H1 (cell line): ENCODE measurements around the gene PDLIM4. TPM values are rescaled to one million over a fixed set of nuclear protein-coding genes. Genes with fewer than 3 reads are reported as not detected.

ENCODE experiments used
- CTCF ChIA-PET: fragments of 300-600 bp; sonication (Branson Sonifier 250); formaldehyde crosslinking; loops from one replicate; lab custom pipeline; 2021; ENCODE audit not compliant: partially characterized antibody; lab: Charles Lee
- POLR2A ChIA-PET: fragments of 300-600 bp; sonication (Branson Sonifier 250); formaldehyde crosslinking; loops from one replicate; lab custom pipeline; 2021; ENCODE audit warnings: inconsistent platforms; ENCODE audit not compliant: partially characterized antibody; lab: Charles Lee
- DNase-seq, 2 experiments: peaks; one replicate each; pipeline versions ENCODE4 v3.0.0 to v3.0.0-alpha.2; 2010 to 2022; ENCODE audit warnings: low spot score in 2 of 2, low read depth in 1 of 2, mixed read lengths in 1 of 2
- FAIRE-seq: peaks from 2 replicates; lab custom pipeline; 2011; peaks lifted over from hg19 to GRCh38; lab: Jason Lieb, UNC
- H2AFZ ChIP-seq: 2 replicates; pipeline ENCODE4 v1.8.1; 2012; ENCODE audit warnings: low read length, inconsistent platforms
- H2AK5ac ChIP-seq: 2 replicates; pipeline ENCODE4 v1.6.1; 2013; ENCODE audit warnings: low read depth, low read length
- H2BK120ac ChIP-seq: replicated peaks from 2 replicates; pipeline ENCODE3; 2013; ENCODE audit warnings: low read depth, low read length, inconsistent platforms
- H2BK12ac ChIP-seq: 2 replicates; pipeline ENCODE4 v1.6.1; 2013; ENCODE audit warnings: low read depth, low read length
- H2BK15ac ChIP-seq: 2 replicates; pipeline ENCODE4 v1.6.1; 2013; ENCODE audit warnings: low read length
- H2BK20ac ChIP-seq: 2 replicates; pipeline ENCODE4 v1.6.1; 2013; ENCODE audit warnings: low read length
- H2BK5ac ChIP-seq: 2 replicates; pipeline ENCODE4 v1.6.1; 2013; ENCODE audit warnings: low read depth, low read length
- H3K14ac ChIP-seq: 2 replicates; pipeline ENCODE4 v1.6.1; 2013; ENCODE audit warnings: inconsistent platforms; ENCODE audit not compliant: insufficient read length
- H3K18ac ChIP-seq: 2 replicates; pipeline ENCODE4 v1.6.1; 2013; ENCODE audit warnings: low read length; ENCODE audit errors: extremely low read depth
- H3K23ac ChIP-seq: 2 replicates; pipeline ENCODE4 v1.6.1; 2013; ENCODE audit warnings: inconsistent platforms; ENCODE audit not compliant: insufficient read length
- H3K23me2 ChIP-seq: 2 replicates; pipeline ENCODE4 v1.6.1; 2013; ENCODE audit warnings: low read depth, low read length
- H3K27ac ChIP-seq: 2 replicates; pipeline ENCODE4 v1.6.1; 2011; ENCODE audit warnings: low read depth, low read length, inconsistent platforms
- H3K27me3 ChIP-seq, 4 experiments: replicated peaks in 1 of 4; 1 replicate in 1 of 4; 2 replicates in 3 of 4; pipeline versions ENCODE4 v1.6.1 to v1.8.1; 2011 to 2013; ENCODE audit warnings: low read length in 3 of 4, mild to moderate bottlenecking in 3 of 4, inconsistent platforms in 2 of 4, mixed read lengths in 2 of 4, moderate library complexity in 1 of 4; ENCODE audit not compliant: control insufficient read depth in 3 of 4, insufficient read depth in 3 of 4; ENCODE audit errors: extremely low read depth in 1 of 4
- H3K36me3 ChIP-seq, 4 experiments: 2 replicates each; pipeline versions ENCODE4 v1.6.1 to v1.8.1; 2011 to 2013; ENCODE audit warnings: mild to moderate bottlenecking in 4 of 4, low read length in 3 of 4, moderate library complexity in 2 of 4, control low read depth in 1 of 4, inconsistent platforms in 1 of 4; ENCODE audit not compliant: insufficient read depth in 4 of 4, control insufficient read depth in 2 of 4
- H3K4ac ChIP-seq: replicated peaks from 2 replicates; pipeline ENCODE3; 2013; ENCODE audit warnings: low read length, low read depth, mixed read lengths, inconsistent platforms; ENCODE audit not compliant: insufficient read length
- H3K4me1 ChIP-seq, 4 experiments: replicated peaks in 1 of 4; 1 replicate in 1 of 4; 2 replicates in 3 of 4; pipeline versions ENCODE4 v1.6.1 to v1.8.1; 2011 to 2013; ENCODE audit warnings: low read length in 3 of 4, inconsistent platforms in 2 of 4, mixed read lengths in 1 of 4; ENCODE audit not compliant: insufficient read depth in 4 of 4, control insufficient read depth in 3 of 4
- H3K4me2 ChIP-seq, 2 experiments: 2 replicates each; pipeline versions ENCODE4 v1.6.1 to v1.8.1; 2011 to 2013; ENCODE audit warnings: low read depth in 2 of 2, low read length in 2 of 2, control low read depth in 1 of 2, inconsistent platforms in 1 of 2, mild to moderate bottlenecking in 1 of 2; ENCODE audit not compliant: insufficient read depth in 1 of 2
- H3K4me3 ChIP-seq, 4 experiments: fragments of 200-600, 300-600 bp in 1 of 4; sonication (generic), shearing (Covaris generic), sonication (Bioruptor Twin) in 1 of 4; 2 replicates each; pipeline versions ENCODE4 v1.5.1 to v1.8.1; 2011 to 2016; ENCODE audit warnings: low read length in 4 of 4, low read depth in 3 of 4, control low read depth in 2 of 4, inconsistent platforms in 2 of 4, mild to moderate bottlenecking in 2 of 4, mixed read lengths in 1 of 4, moderate library complexity in 1 of 4; ENCODE audit not compliant: insufficient read depth in 2 of 4; ENCODE audit errors: extremely low read depth in 1 of 4
- H3K56ac ChIP-seq: replicated peaks from 2 replicates; pipeline ENCODE3; 2013; ENCODE audit warnings: low read depth, mild to moderate bottlenecking, mixed read lengths, low read length, inconsistent platforms; ENCODE audit not compliant: insufficient read length
- H3K79me1 ChIP-seq: 2 replicates; pipeline ENCODE4 v1.6.1; 2013; ENCODE audit warnings: low read depth, low read length, control low read depth
- H3K79me2 ChIP-seq, 2 experiments: 2 replicates each; pipeline versions ENCODE4 v1.6.1 to v1.8.1; 2012 to 2013; ENCODE audit warnings: low read length in 2 of 2, mild to moderate bottlenecking in 2 of 2, inconsistent platforms in 1 of 2; ENCODE audit not compliant: insufficient read depth in 2 of 2, control insufficient read depth in 1 of 2
- H3K9ac ChIP-seq, 4 experiments: replicated peaks in 1 of 4; 1 replicate in 1 of 4; 2 replicates in 3 of 4; pipeline versions ENCODE4 v1.6.1 to v1.8.1; 2011 to 2013; ENCODE audit warnings: low read depth in 3 of 4, low read length in 3 of 4, control low read depth in 2 of 4, mild to moderate bottlenecking in 2 of 4, moderate library complexity in 2 of 4, inconsistent platforms in 1 of 4; ENCODE audit errors: extremely low read depth in 1 of 4
- H3K9me3 ChIP-seq, 2 experiments: 2 replicates each; pipeline versions ENCODE4 v1.6.1 to v1.8.1; 2012 to 2013; ENCODE audit warnings: mild to moderate bottlenecking in 2 of 2, moderate library complexity in 2 of 2, control low read depth in 1 of 2, inconsistent platforms in 1 of 2, low read depth in 1 of 2, low read length in 1 of 2, mixed read lengths in 1 of 2; ENCODE audit not compliant: insufficient read depth in 2 of 2
- H4K20me1 ChIP-seq, 2 experiments: replicated peaks in 1 of 2; 2 replicates each; pipeline versions ENCODE3 to v1.8.1; 2011 to 2013; ENCODE audit warnings: inconsistent platforms in 2 of 2, low read length in 2 of 2, mild to moderate bottlenecking in 1 of 2; ENCODE audit not compliant: insufficient read depth in 2 of 2, control insufficient read depth in 1 of 2
- H4K5ac ChIP-seq: 2 replicates; pipeline ENCODE4 v1.6.1; 2013; ENCODE audit warnings: low read length, low read depth, mixed read lengths, inconsistent platforms; ENCODE audit not compliant: insufficient read length
- H4K8ac ChIP-seq: 2 replicates; pipeline ENCODE4 v1.8.0; 2013; ENCODE audit warnings: mild to moderate bottlenecking, moderate library complexity, low read length, inconsistent platforms; ENCODE audit not compliant: insufficient read depth; ENCODE audit errors: extremely low read depth
- H4K91ac ChIP-seq: replicated peaks from 2 replicates; pipeline ENCODE3; 2013; ENCODE audit warnings: low read length, mixed read lengths, inconsistent platforms; ENCODE audit not compliant: insufficient read length
- ATF2 ChIP-seq: IDR thresholded peaks from 2 replicates; pipeline ENCODE4 v1.6.1; 2012; ENCODE audit warnings: low read length, inconsistent platforms
- BCL11A ChIP-seq, 2 experiments: IDR thresholded peaks; one replicate each; pipeline ENCODE4 v1.6.1; 2011; ENCODE audit warnings: low read depth in 2 of 2, low read length in 2 of 2, mild to moderate bottlenecking in 2 of 2
- BRCA1 ChIP-seq: IDR thresholded peaks from 2 replicates; pipeline ENCODE4 v1.6.1; 2012; ENCODE audit warnings: low read depth, low read length, improper control_type of control experiment
- CEBPB ChIP-seq: IDR thresholded peaks from 2 replicates; pipeline ENCODE4 v1.6.1; 2012; ENCODE audit warnings: low read depth, low read length
- EGR1 ChIP-seq: IDR thresholded peaks from 2 replicates; pipeline ENCODE4 v1.6.1; 2011; ENCODE audit warnings: low read depth, low read length, borderline replicate concordance
- KDM1A ChIP-seq: fragments of 200-600, 300-600 bp; sonication (generic); IDR thresholded peaks from 2 replicates; pipeline ENCODE4 v1.7.1; 2016; ENCODE audit warnings: mild to moderate bottlenecking, low read length, borderline replicate concordance
- KDM4A ChIP-seq: IDR thresholded peaks from one replicate; pipeline ENCODE4 v1.7.1; 2012; ENCODE audit warnings: low read depth, mild to moderate bottlenecking, moderate library complexity, low read length, inconsistent platforms; ENCODE audit not compliant: severe bottlenecking
- MAFK ChIP-seq: IDR thresholded peaks from 2 replicates; pipeline ENCODE4 v1.6.1; 2012; ENCODE audit warnings: low read depth, mild to moderate bottlenecking, improper control_type of control experiment, low read length
- PHF8 ChIP-seq: fragments of 200-600 bp; sonication (generic); conservative IDR thresholded peaks from 2 replicates; pipeline ENCODE4 v1.7.1; 2012; ENCODE audit warnings: low read depth, mild to moderate bottlenecking, inconsistent platforms, low read length, moderate library complexity
- SIX5 ChIP-seq: IDR thresholded peaks from 2 replicates; pipeline ENCODE4 v1.6.1; 2011; ENCODE audit warnings: mild to moderate bottlenecking, low read depth, low read length
- SP1 ChIP-seq: IDR thresholded peaks from 2 replicates; pipeline ENCODE4 v1.6.1; 2011; ENCODE audit warnings: low read depth, low read length
- TBP ChIP-seq: IDR thresholded peaks from 2 replicates; pipeline ENCODE4 v1.6.1; 2011; ENCODE audit warnings: low read depth, low read length, improper control_type of control experiment
- TEAD4 ChIP-seq: IDR thresholded peaks from 2 replicates; pipeline ENCODE4 v1.6.1; 2012; ENCODE audit warnings: low read depth, low read length, inconsistent platforms, mixed read lengths
- WGBS, 2 experiments: shearing (Covaris generic) in 1 of 2; methylation state at CpG; one replicate each; pipeline versions ENCODE4 v1.1.6 to v1.1.7; 2013 to 2015; ENCODE audit warnings: low lambda C conversion rate in 2 of 2, mixed read lengths in 2 of 2, inconsistent platforms in 1 of 2, low coverage in 1 of 2, missing lambda C conversion rate in 1 of 2; ENCODE audit not compliant: insufficient replicate concordance in 2 of 2, insufficient coverage in 1 of 2, insufficient read length in 1 of 2; ENCODE audit errors: extremely low coverage in 1 of 2, missing lambda C conversion rate in 1 of 2; 5-methylcytosine and 5-hydroxymethylcytosine counted together
- polyA plus RNA-seq, 7 experiments: library from polyadenylated mRNA; depleted of rRNA in 3 of 7; stranded (reverse) in 5 of 7; unstranded in 2 of 7; fragments of >200 nt in 5 of 7; fragments of 200-250 nt in 2 of 7; gene quantifications; 1 replicate in 5 of 7; 2 replicates in 1 of 7; 4 replicates in 1 of 7; pipeline versions ENCODE4 v1.2.1 to v1.2.3, GENCODE V29; 2011 to 2013; ENCODE audit warnings: missing spikeins in 2 of 7, mixed read lengths in 2 of 7
- total RNA-seq: library from RNA; stranded (reverse); fragmentation: NEBNext Ultra II Directional; extraction: Animal tissue kit (Norgen Biotek cat#: 25700); gene quantifications from 2 replicates; pipeline ENCODE4 v1.2.1, GENCODE V29; 2021

Gene PDLIM4
- total and polyA plus RNA-seq, 2 of the 8 experiments (the other 6 are each of a cell fraction or from before 2014, with no cell fraction given), result 10.7 to 29.1 TPM

GRCh38 chr5:132289097-132289496 is 31.6 kb downstream of the PDLIM4 start:
- no peak for TF ChIP-seq TEAD4
- TF ChIP-seq ATF2, result no peak
- TF ChIP-seq KDM1A, result no peak
- no peak for TF ChIP-seq PHF8
- TF ChIP-seq CEBPB, result no peak
- no peak for TF ChIP-seq MAFK
- no peak for TF ChIP-seq SIX5
- no peak for TF ChIP-seq SP1
- no peak for TF ChIP-seq TBP
- TF ChIP-seq BCL11A (IDR thresholded peaks at IDR 0.05; ENCODE audit: low read depth in 2 of 2, low read length in 2 of 2), result no peak
- no peak for TF ChIP-seq EGR1
- TF ChIP-seq KDM4A, result no peak
- no peak for TF ChIP-seq BRCA1
- TF ChIP-seq, all 59 proteins: peak for 0
- CTCF ChIA-PET, result interaction anchor here (0.8 kb wide), 1 partner anchor 51 kb away, joined by 3 read pairs; no protein-coding TSS in a partner anchor
- no peak overlapping the region for H2BK5ac ChIP-seq
- H3K56ac ChIP-seq, result no peak overlapping the region
- H3K4ac ChIP-seq, result no peak overlapping the region
- H3K9me3 ChIP-seq, result no peaks in the 10 kb centered on the region
- H3K9ac ChIP-seq, result no peak overlapping the region
- peaks cover 0 to 4% (median 0%) of the 10 kb centered on the region in 4 experiments; a peak in 2 of 7 replicates for H3K4me1 ChIP-seq
- H2AFZ ChIP-seq, result no peak overlapping the region
- H3K27me3 ChIP-seq, result no peaks in the 10 kb centered on the region
- H3K23ac ChIP-seq, result no peak overlapping the region
- POLR2A ChIA-PET, result no interaction called here
- no peak overlapping the region for H3K18ac ChIP-seq
- no peak overlapping the region for H2BK12ac ChIP-seq
- H4K91ac ChIP-seq, result no peak overlapping the region
- no peak overlapping the region for H3K27ac ChIP-seq
- H3K14ac ChIP-seq, result no peak overlapping the region
- no peaks in the 10 kb centered on the region; a peak in 1 of 8 replicates for H3K36me3 ChIP-seq
- H2BK120ac ChIP-seq, result no peak overlapping the region
- WGBS, 2 experiments, result 87% methylated on average over 3 of the region's 3 CpGs; no CpG with 5 or more reads in 1 of the 2 experiments
- H4K8ac ChIP-seq, result no peak overlapping the region
- H3K4me3 ChIP-seq, result no peak overlapping the region
- H2BK20ac ChIP-seq, result no peak overlapping the region
- no peak overlapping the region for H2BK15ac ChIP-seq
- no peak overlapping the region for H2AK5ac ChIP-seq
- DNase-seq (no peak), FAIRE-seq (no peak)
- no peak overlapping the region for H3K4me2 ChIP-seq
- H3K79me2 ChIP-seq, result no peaks in the 10 kb centered on the region
- no peaks in the 10 kb centered on the region for H4K20me1 ChIP-seq
- H4K5ac ChIP-seq, result no peak overlapping the region
- peaks cover 8% of the 10 kb centered on the region for H3K23me2 ChIP-seq
- H3K79me1 ChIP-seq, result no peaks in the 10 kb centered on the region
